NCI-H1694 (cell line): Measurements from ENCODE around the gene ARPC5.

ENCODE experiments used
- DNase-seq: peaks from one replicate; lab custom pipeline; 2025; lab: John Stamatoyannopoulos, UW

The ARPC5 gene

GRCh38 chr1:183611021-183611420, 24.6 kb downstream of the ARPC5 start:
- no peak for DNase-seq

GRCh38 chr1:183609759-183610452, 25.7 kb downstream of the ARPC5 start:
- no peak for DNase-seq

GRCh38 chr1:183609313-183609712, 26.3 kb downstream of the ARPC5 start:
- no peak for DNase-seq

- DNase-seq: no peak
Measured at GRCh38 chr1:183607322-183607980, 28.1 kb downstream of the ARPC5 start.

- no peak for DNase-seq
Measured at GRCh38 chr1:183605904-183606303, 29.7 kb downstream of the ARPC5 start.

- DNase-seq: no peak
Measured at GRCh38 chr1:183604815-183605214, 30.8 kb downstream of the ARPC5 start.

GRCh38 chr1:183604038-183604808, 31.4 kb downstream of the ARPC5 start:
- DNase-seq: no peak

- no peak for DNase-seq
Measured at GRCh38 chr1:183602510-183602909, 33.1 kb downstream of the ARPC5 start.

- no peak for DNase-seq
Measured at GRCh38 chr1:183600634-183601033, 34.9 kb downstream of the ARPC5 start.

- no peak for DNase-seq
Measured at GRCh38 chr1:183600136-183600535, 35.4 kb downstream of the ARPC5 start.

- DNase-seq: no peak
Measured at GRCh38 chr1:183598386-183598785, 37.2 kb downstream of the ARPC5 start.

GRCh38 chr1:183597656-183598347, 37.8 kb downstream of the ARPC5 start:
- DNase-seq: no peak

- DNase-seq: no peak
Measured at GRCh38 chr1:183596500-183596899, 39.1 kb downstream of the ARPC5 start.

- DNase-seq: no peak
Measured at GRCh38 chr1:183595537-183595936, 40.0 kb downstream of the ARPC5 start.

- DNase-seq: no peak
Measured at GRCh38 chr1:183593356-183593755, 42.2 kb downstream of the ARPC5 start.

- no peak for DNase-seq
Measured at GRCh38 chr1:183592733-183593132, 42.9 kb downstream of the ARPC5 start.

GRCh38 chr1:183590244-183591191, 45.1 kb downstream of the ARPC5 start, which contains the start of gene NCF2:
Gene NCF2, minus strand, starts transcription at chr1:183590459. Its CDS starts 130 bp downstream, at chr1:183590329.
- DNase-seq: no peak

GRCh38 chr1:183589874-183590243, 45.7 kb downstream of the ARPC5 start:
- DNase-seq: no peak

- no peak for DNase-seq
Measured at GRCh38 chr1:183589384-183589783, 46.2 kb downstream of the ARPC5 start.

- DNase-seq: no peak
Measured at GRCh38 chr1:183588827-183589226, 46.8 kb downstream of the ARPC5 start.

- DNase-seq: no peak
Measured at GRCh38 chr1:183586926-183587325, 48.7 kb downstream of the ARPC5 start.
